Measurements from ENCODE around the gene BAZ2B.

- TF ChIP-seq EGR1 (conservative IDR thresholded peaks at IDR 0.05), result no peak
- no peak for TF ChIP-seq RBFOX2 (IDR thresholded peaks at IDR 0.05; ENCODE audit: low read depth, low read length)
- TF ChIP-seq POU5F1 (IDR thresholded peaks at IDR 0.05; ENCODE audit: borderline replicate concordance, low read depth, low read length, partially characterized antibody), result no peak
- no peak for TF ChIP-seq ZNF121 (CRISPR knock-in tag; conservative IDR thresholded peaks at IDR 0.05)
- TF ChIP-seq PATZ1 (CRISPR knock-in tag; IDR thresholded peaks at IDR 0.05; ENCODE audit: borderline replicate concordance), result no peak
- no peak for TF ChIP-seq MYC (IDR thresholded peaks at IDR 0.05; ENCODE audit: low read depth, low read length)
- no peak for TF ChIP-seq MYC (CRISPR knock-in tag; IDR thresholded peaks at IDR 0.05; ENCODE audit: borderline replicate concordance, low read depth)
- TF ChIP-seq PRMT5 (CRISPR knock-in tag; IDR thresholded peaks at IDR 0.05), result no peak
- TF ChIP-seq KAT2B (IDR thresholded peaks at IDR 0.05; ENCODE audit: low read depth, low read length), result no peak
- no peak for TF ChIP-seq THAP12 (CRISPR knock-in tag; IDR thresholded peaks at IDR 0.05)
- TF ChIP-seq POLR2A (conservative IDR thresholded peaks at IDR 0.05), result no peak
- TF ChIP-seq ESRRA (IDR thresholded peaks at IDR 0.05; ENCODE audit: borderline replicate concordance, low read depth), result no peak
- TF ChIP-seq ARID4B (CRISPR knock-in tag; IDR thresholded peaks at IDR 0.05), result no peak
- TF ChIP-seq TEAD4 (IDR thresholded peaks at IDR 0.05; ENCODE audit: low read length), result no peak
- TF ChIP-seq TEAD4 (CRISPR knock-in tag; IDR thresholded peaks at IDR 0.05; ENCODE audit: borderline replicate concordance), result no peak
- TF ChIP-seq TAF15 (IDR thresholded peaks at IDR 0.05; ENCODE audit: low read depth, low read length), result no peak
Observed at GRCh38 chr2:159283529-159283928, 332.8 kb downstream of the BAZ2B start.

Measured in K562 (cell line).